Measurements from ENCODE around the gene STARD10.

GRCh38 chr11:72834905-72835304, 41.1 kb upstream of the STARD10 start:
- TF ChIP-seq CTCF (IDR thresholded peaks at IDR 0.05) (no peak), POLR2A (IDR thresholded peaks at IDR 0.05) (no peak)
